Measurements from ENCODE around the gene CFAP298. TPM values are rescaled to one million over a fixed set of nuclear protein-coding genes. Genes with fewer than 3 reads are reported as not detected.
"Not testable (repeated sequence)": the region's sequence is repeated elsewhere in the genome, so short reads cannot be mapped to it uniquely, and the experiment has no call there.

The CFAP298 gene
- total and polyA plus RNA-seq, 10 of the 15 experiments (the other 5 are each of a cell fraction or from before 2014, with no cell fraction given) = 9.5 to 79.1 (median 30.2) TPM

DNA sequence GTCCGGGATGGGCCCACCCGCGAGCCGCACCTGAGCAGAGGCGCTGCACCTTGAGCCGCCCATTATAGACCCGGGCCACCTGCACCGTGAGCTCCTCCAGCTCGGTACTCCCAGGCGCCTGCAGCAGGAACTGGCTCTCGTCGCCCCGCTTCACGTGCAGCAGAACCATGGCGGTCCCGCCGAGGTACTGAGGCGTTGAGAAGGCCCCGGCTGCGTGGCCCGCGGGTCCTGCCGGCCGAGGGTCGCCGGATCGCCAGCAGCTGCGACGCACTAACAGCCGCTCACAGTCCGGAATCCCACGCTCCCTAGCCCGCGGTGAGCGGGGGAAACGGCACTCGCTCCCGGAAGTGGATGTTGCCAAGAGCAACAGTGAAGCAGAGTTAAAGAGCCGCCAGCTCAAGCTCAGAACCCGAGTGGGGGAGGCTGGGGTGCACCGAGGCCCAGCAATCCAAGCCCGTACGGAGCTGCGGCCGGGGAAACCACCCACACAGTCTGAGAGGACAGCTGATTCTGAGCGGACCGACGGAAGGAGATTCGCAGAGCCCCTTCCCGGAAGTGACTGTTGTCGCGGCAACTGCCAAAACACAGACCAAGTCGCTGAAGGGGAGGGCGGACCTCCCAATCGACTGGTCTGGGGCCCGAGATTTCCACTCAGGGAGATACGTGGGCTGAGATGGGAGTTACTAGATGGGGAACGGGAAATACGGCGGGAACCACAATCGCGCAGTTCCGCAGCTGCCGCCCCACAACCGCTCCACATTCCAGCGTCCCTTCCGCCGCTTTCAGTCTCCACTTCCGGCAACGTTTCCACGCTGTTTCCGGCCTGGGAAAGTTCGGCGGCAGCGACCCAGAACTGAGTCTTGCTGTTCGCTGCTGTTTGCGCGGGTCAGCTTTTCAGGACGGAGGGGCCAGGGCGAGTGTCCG is at the start of gene CFAP298 (continued):
- TF ChIP-seq CREB1 (IDR thresholded peaks at IDR 0.05; ENCODE audit: low read depth) = peak; percentile 18; the same call in 1 of the 2 replicates
- no peak for TF ChIP-seq ASH2L (IDR thresholded peaks at IDR 0.05; ENCODE audit: borderline replicate concordance, low read depth)
- TF ChIP-seq CHD1 (IDR thresholded peaks at IDR 0.05; ENCODE audit: low read depth, low read length) = no peak
- no peak for TF ChIP-seq CBX3 (IDR thresholded peaks at IDR 0.05; ENCODE audit: borderline replicate concordance, low read depth)
- no peak for TF ChIP-seq ZNF217 (IDR thresholded peaks at IDR 0.05)
- TF ChIP-seq TCF7 (IDR thresholded peaks at IDR 0.05; ENCODE audit: borderline replicate concordance) = 0 out of 2 replicates have a peak, but pooled peaks have one; percentile 46
- TF ChIP-seq NRF1 (conservative IDR thresholded peaks at IDR 0.05; ENCODE audit: low read depth, low read length) = no peak
- TF ChIP-seq BCL11A (IDR thresholded peaks at IDR 0.05; ENCODE audit: low read depth, low read length) = no peak
- TF ChIP-seq ZNF274 (IDR thresholded peaks at IDR 0.05; ENCODE audit: insufficient read depth, insufficient read length) = no peak
- TF ChIP-seq PAX8 (IDR thresholded peaks at IDR 0.05) = no peak
- TF ChIP-seq, protein P1, sequence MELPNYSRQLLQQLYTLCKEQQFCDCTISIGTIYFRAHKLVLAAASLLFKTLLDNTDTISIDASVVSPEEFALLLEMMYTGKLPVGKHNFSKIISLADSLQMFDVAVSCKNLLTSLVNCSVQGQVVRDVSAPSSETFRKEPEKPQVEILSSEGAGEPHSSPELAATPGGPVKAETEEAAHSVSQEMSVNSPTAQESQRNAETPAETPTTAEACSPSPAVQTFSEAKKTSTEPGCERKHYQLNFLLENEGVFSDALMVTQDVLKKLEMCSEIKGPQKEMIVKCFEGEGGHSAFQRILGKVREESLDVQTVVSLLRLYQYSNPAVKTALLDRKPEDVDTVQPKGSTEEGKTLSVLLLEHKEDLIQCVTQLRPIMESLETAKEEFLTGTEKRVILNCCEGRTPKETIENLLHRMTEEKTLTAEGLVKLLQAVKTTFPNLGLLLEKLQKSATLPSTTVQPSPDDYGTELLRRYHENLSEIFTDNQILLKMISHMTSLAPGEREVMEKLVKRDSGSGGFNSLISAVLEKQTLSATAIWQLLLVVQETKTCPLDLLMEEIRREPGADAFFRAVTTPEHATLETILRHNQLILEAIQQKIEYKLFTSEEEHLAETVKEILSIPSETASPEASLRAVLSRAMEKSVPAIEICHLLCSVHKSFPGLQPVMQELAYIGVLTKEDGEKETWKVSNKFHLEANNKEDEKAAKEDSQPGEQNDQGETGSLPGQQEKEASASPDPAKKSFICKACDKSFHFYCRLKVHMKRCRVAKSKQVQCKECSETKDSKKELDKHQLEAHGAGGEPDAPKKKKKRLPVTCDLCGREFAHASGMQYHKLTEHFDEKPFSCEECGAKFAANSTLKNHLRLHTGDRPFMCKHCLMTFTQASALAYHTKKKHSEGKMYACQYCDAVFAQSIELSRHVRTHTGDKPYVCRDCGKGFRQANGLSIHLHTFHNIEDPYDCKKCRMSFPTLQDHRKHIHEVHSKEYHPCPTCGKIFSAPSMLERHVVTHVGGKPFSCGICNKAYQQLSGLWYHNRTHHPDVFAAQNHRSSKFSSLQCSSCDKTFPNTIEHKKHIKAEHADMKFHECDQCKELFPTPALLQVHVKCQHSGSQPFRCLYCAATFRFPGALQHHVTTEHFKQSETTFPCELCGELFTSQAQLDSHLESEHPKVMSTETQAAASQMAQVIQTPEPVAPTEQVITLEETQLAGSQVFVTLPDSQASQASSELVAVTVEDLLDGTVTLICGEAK (IDR thresholded peaks at IDR 0.05; ENCODE audit: borderline replicate concordance) = peak; percentile 99
- peak; percentile 51; the same call in 1 of the 2 replicates for TF ChIP-seq MTA2 (IDR thresholded peaks at IDR 0.05; ENCODE audit: low read depth)
- no peak for TF ChIP-seq SMC3 (IDR thresholded peaks at IDR 0.05; ENCODE audit: borderline replicate concordance, low read length)
- no peak for TF ChIP-seq NFIC (IDR thresholded peaks at IDR 0.05; ENCODE audit: low read depth, low read length)
- TF ChIP-seq CREM (IDR thresholded peaks at IDR 0.05; ENCODE audit: low read depth) = peak; percentile 75
- TF ChIP-seq ZBED1 (IDR thresholded peaks at IDR 0.05; ENCODE audit: borderline replicate concordance) = no peak
- peak; percentile 32; the same call in 1 of the 2 replicates for TF ChIP-seq MYB (IDR thresholded peaks at IDR 0.05; ENCODE audit: borderline replicate concordance, low read depth, low read length)

DNA sequence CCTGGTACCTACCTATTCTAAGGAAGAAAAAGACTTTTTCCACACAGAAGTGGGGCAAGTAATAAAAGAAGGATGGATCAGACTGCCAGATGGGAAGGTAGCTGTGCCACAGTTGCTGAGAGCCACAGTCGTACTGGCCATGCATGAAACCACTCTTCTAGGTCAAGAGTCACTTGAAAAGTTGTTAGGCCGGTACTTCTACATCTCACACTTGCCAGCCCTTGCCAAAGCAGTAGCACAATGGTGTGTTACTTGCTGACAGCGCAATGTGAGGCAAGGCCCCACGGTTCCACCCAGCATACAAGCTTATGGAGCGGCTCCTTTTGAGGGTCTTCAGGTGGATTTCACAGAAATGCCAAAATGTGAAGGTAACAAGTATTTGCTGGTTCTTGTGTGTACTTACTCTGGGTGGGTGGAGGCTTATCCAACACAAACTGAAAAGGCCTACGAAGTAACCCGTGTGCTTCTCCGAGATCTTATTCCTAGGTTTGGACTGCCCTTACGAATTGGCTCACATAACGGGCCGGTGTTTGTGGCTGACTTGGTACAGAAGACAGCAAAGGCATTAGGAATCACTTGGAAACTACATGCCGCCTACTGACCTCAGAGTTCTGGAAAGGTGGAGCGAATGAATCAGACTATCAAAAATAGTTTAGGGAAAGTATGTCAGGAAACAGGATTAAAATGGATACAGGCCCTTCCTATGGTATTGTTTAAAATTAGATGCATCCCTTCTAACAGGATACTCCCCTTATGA is 49.0 kb upstream of the CFAP298 start:
- H3K27ac ChIP-seq (ENCODE audit: control insufficient read depth, insufficient read depth); H3K79me2 ChIP-seq (ENCODE audit: control insufficient read depth, insufficient read depth, low read length); H2AFZ ChIP-seq (ENCODE audit: control insufficient read depth, low read depth, low read length); H3K4me3 ChIP-seq; H3K9me3 ChIP-seq (replicated peaks; ENCODE audit: control insufficient read depth, insufficient read depth, low read length); ATAC-seq; H3K27me3 ChIP-seq (replicated peaks in 1 of 2; ENCODE audit: control insufficient read depth in 2 of 2, insufficient read depth in 2 of 2, low read length in 1 of 2); SMC1A ChIA-PET (ENCODE audit: uncharacterized antibody, unreplicated experiment); H4K20me1 ChIP-seq (ENCODE audit: control insufficient read depth, insufficient read depth); intact Hi-C loops (cut with micrococcal nuclease; ENCODE audit: unreplicated experiment); POLR2A ChIA-PET; in situ Hi-C loops (cut with MboI); H3K36me3 ChIP-seq (ENCODE audit: control insufficient read depth in 2 of 2, insufficient read depth in 2 of 2, low read length in 1 of 2); BruUV-seq (replicated peaks); RAD21 ChIA-PET (ENCODE audit: unreplicated experiment); H3K4me1 ChIP-seq (ENCODE audit: control insufficient read depth, insufficient read depth, low read length); H3K9ac ChIP-seq (ENCODE audit: control insufficient read depth, insufficient read depth, low read length); H3K4me2 ChIP-seq (ENCODE audit: control insufficient read depth, insufficient read depth); DNase-seq (ENCODE audit: low read depth, low spot score); FAIRE-seq: not testable (repeated sequence)
- WGBS (ENCODE audit: insufficient coverage, insufficient replicate concordance, low lambda C conversion rate, missing lambda C conversion rate) = 96% methylated on average over 13 of the region's 13 CpGs
- CTCF ChIA-PET = interaction anchor here (1.3 kb wide), 1 partner anchor 164 kb away, joined by 3 read pairs; no protein-coding TSS in a partner anchor
